Activated naive CD4-positive, alpha-beta T cell treated with Interleukin-2 at 50 U/mL for 16 hours (primary cell): ENCODE measurements around the gene PRKD2.
A peak's percentile ranks its signal among the peaks of the same experiment; 100 is the strongest.

Source experiments
- DNase-seq: peaks from one replicate; pipeline ENCODE4 v3.0.0-alpha.2; 2020

PRKD2 gene

DNA sequence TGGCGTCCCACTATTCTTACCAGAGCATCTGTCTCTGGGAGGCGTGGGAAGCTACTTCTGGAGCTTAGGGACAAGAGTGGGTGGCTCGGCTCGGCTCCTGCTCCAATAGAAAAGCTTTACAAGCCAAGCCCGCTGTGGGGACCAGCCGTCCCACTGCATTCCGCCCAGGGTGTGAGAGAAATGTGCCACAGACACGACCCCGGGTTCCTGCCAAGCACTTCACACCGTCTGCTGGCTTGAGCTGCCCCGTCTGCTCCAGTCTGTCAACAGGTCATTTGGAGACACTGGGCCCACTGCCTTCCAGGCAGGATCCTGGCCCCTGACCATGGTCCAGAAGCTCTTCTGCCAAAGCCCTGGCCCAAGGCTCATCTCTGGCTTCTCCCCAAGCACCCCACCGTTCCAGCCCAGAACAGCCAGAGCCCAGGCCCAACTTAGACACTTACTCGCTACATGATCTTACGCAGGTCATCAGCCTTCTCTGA, 22.4 kb upstream of the PRKD2 start:
- no peak for DNase-seq

DNA sequence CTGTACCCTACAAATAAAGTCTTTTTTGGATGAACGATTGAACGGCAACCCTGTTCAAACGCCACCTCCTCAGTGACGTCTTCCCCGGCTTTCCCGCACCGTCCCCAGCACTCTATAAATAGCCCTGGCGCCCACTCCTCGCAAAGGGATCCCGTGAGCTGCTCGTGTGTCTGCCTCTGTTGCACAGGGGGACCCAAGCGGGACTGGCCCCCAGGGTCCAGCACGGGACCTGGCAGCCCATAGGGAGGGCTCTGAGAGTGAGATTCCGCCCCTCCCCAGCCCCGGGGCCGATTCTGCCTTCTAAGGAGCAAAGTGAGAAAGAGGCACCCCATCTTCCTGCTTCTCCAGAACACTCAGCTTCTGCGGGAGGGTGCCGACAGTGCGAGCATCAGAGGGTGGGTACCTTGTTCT, 20.9 kb upstream of the PRKD2 start:
- DNase-seq: no peak

DNA sequence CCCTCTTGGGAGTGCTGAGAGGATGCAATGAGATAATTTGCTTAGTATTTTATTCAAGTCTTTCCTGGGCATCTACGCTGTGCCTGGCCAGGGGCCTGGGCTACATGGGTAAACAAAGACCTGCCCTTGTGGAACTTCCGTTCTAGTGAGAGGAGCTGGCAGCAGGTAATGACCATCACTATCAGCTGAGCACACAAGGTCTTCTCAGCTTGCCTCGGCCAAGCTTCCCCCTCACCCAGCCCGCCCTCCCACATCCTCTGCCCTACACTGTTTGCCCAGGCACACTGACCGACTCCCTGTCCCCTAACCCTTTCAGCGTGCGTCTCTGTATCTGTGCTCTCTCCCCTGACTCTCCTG, 20.4 kb upstream of the PRKD2 start:
- DNase-seq: no peak

DNA sequence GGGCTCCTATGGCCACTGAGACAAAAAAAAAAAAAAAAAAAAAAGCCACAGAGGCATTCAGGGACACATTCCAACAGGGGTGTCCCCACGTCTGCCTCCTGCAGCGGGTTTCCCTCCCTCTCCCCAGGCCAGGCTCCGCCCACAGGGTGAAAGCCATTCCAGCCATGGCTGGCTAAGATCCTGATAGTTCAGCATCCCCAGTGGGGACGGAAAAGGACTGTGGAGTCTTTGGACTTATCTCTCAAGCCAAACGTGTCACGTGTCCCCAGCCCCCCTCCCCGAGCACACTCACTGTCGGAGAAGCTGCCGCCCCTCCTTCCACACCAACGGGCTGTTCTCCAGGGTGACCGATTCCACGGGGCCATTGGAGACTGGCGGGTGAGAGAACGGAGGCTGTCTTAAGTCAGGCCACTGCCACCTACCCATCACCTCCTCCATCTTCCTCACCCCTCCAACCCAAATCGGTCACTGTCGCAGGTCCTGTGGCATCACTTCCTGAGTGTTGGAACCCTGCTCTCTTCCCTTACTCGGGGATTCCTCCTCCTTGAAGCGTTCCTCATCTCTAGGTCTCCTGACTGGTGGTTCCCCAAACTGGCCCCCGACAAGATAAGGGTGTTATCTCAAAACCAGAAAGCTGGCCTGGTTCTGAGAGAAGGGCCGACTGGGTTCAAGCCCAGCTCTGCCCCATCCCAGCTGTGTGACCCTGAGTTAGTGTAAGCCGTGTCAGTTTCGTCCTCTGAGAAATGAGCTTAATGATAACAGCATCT, 19.8 kb upstream of the PRKD2 start:
- no peak for DNase-seq

DNA sequence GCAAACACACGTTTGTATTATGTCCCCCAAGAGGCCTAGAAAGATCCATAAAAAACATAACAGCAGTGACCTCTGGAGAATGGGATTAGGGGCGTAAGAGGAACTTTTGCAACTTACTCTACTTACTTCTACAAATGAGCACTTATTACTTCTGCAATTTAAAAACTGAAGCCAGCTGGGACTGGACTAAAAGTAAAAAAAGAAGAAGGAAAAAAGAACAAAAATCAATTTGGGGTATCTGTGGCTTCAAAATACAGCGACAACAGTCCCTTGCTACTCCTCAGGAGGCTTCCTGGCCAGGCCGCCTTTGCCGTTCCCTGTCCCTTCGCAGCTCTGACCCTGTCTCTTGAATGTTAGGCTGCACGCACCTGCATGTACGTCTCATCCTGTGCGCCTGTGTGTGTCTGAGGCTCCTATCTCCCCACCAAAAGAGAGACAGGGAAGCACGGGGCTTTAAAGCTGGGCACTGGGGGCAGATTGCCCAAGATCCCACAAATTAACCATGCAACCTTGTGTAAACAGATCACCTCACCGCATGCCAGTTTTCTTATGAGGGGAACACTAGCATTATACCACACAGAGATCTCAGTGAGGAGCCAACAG, 16.9 kb upstream of the PRKD2 start:
- DNase-seq: no peak

DNA sequence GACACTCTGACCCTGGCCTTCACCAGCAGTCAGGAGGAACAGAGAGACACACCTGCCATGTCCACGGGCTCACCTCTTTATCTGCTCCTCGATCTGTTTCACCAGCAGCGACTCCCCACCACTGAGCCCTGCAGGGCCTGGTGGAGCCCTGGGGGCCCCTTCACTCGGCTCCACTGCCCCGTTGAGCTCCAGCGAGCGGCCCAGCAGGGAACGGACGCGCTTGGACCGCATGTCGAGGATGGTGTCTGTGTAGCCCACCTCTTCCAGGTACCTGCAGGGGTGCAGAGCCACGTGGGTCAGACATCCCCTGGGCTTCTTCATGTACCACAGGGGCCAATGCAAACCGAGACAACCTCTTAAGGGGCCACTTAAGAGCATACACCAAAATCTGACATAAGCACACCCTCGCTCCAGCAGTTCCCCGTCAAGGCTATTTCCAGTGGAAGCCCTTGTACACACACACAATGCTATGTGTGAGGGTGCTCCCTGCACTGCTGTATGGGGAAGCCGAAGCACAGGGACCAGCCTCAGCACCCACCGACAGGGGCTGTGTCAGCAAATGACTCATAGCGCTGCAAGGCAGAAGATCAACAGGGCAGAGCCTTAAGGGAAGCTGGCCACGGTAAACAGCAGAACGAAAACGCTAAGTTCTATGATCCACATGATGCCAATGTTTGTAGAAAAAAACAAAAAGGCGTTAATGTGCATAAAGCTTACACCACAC, 16.2 kb upstream of the PRKD2 start:
- no peak for DNase-seq

DNA sequence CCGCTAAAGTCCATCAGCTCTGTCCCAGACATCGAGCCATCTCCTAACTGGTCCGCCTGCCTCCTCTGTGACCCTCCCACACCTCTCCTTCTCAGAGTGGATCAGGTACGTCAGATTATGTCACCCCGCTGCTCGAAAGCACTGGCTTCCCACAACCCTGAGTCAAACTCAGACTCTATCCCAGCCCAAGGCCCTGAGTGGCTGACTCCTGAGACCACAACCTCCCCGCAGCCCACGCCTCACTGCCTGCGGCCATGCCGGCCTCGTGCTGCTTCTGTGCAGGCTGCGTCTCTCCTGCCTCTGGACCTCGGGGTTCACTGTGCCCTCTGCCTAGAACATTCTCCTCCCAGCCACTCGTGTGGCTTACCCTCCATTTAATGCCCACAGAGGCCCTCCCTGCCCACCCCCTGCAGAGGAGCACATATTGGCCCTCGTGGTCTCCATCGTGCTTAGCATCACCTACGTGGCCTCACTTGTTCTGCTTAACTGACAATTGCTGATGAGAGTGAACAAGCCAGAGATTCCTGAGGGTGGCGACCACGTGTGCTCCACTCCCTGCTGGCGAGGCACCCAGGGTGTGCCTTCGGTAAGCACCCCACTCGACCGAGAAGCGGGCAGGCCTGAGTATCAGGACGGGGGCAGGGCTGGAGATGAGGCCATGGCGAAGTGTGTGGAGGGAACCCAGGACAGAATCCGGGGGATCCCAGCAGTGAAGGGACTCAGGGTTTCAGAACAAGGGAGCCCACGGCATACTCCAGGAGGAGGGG, 15.4 kb upstream of the PRKD2 start:
- DNase-seq: no peak

DNA sequence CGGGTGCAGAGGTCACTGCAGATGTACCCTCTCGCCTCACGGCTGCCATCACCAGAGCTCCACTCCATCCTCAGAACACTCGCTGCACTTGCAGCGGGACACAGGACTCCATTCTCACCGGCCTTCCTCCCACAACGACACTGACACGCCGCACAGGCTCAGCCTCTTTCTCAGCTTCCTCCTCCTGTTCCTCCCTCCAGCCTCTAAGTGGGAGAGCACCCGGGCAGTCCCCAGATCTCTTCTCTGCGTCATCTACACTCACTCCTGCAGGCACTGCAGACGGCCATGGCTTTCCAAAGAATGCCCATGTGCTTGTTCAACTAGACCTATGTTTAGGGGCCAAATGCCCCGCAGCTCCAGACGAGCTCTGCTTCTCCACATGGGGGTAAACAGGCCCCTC, 14.7 kb upstream of the PRKD2 start:
- no peak for DNase-seq

DNA sequence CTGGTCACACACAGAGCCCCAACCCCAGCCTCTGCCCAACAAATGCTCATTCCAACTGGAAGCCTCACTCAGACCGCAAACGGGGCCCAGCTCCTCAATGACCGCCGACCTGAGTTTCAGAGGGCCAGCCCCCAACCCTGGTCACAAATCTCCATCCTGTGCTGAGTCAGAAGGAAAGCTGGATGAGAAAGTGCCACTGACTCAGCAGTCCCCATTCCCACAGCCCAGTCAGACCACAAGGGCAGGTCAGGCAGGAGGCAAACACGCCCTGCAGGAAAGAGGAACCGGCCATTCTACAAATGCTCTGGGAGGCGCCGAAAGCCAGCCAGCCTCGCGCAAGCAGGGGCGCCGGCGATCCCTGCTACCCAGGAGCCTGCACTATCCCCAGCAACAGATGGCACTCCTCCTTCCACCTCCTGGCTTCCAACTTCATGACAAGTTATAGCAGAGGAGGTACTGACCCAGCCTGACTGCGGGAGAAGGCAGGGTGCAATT, 14.1 kb upstream of the PRKD2 start:
- DNase-seq: no peak

DNA sequence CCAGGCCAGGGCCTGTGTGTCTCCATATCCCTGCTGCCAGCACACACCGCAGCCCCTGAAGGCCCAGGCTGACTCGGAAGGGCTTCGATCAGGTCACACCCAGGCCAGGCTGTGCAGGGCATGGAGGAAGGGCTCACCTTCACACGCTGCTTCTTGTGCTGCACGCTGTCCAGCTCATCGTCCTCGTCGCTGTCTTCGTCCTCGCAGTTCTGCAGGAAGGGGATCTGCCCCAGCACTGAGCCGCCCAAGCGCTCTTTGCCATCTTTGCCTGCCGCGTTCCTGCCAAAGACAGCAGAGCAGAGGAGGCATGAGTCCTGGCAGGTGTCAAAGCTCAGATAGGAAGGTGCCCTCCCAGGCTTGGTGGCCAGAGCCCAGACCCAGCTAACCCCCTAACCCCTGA, 13.7 kb upstream of the PRKD2 start:
- DNase-seq: no peak

DNA sequence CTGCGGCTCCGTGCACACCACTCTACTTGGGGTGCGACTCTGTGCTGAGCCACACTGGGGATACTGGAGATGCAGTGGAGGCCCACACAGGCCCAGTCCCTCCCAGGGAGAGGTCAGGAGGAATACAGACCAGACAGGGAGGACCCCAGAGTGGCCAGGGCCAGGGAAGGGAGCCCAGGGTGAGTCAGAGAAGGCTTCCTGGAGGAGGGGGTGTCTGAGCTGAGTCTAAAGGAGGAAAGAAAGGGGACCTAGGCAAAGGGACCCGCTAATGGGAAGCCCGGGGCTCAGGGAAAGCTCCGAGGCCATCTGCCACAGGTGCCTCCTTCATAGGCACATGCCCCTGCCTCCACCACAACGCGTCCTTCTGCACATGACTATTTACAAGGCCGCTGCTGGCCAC, 13.3 kb upstream of the PRKD2 start:
- no peak for DNase-seq

DNA sequence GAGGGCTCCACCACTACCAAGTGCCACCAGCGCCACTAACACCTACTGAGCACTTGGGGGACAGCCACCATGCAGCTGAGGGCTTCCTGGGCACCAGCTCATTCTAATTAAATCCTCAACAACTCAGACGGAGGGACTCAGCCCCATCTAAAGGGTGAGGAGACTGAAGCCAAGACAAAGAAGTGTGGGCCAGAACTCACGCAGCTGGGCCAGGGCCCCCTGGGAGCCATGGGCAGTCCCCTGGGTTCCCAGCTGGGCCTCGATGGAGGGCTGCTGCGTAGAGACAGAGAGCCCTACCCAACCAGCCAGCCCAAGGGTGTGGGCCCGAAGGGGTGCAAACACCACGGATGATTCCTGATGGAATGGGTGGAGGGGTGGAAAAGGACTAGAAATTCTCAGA, 12.8 kb upstream of the PRKD2 start:
- no peak for DNase-seq

DNA sequence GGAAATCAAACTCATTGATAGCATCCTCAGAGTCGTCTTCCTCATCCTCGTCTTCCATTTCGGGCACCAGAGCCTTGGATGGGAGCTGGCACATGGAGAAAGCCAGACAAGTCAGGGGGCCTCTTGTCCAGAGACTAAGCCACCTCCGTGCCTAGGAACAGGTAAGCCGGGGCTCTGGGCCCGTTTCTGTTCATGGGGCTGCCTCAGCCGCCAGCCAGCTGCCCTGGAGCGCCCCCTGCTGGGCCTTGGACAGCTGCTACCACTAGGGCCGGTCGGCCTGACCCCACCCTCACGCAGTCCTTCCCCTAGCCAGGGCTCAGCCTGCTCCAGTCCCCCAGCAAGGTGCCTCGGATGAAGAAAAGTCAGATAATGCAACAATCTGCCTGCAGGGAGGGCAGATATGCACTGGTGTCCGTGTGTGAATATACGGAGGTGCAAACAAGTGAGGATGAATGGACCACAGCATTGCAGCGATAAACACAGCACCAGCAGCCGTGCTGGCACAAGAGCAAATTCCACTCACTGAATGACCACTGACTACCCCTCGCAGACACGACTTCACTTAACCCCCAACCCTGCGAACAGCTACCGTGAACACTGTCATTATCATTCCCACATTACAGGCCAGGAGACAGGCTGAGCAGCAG, 11.9 kb upstream of the PRKD2 start:
- peak; percentile 82 for DNase-seq

DNA sequence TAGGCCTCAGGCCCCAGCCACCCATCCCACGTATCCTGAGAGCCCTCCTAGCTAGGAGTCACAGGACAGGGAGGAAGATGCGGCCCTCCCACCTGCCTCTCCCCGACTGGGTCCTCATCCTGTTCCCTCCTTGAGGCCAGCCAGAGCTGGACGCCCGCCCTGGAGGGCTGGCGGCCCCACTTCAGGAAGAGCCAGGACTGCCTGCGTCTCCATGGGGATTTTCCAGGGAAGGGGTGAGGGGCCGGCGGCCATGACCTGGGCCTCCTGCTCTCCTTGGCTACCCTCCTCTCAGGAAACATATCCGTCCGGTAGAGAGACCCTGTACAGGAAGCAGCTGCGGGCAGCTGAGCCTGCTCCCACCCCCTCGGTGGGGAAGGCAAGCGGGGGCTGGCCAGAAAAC, 11.3 kb upstream of the PRKD2 start:
- DNase-seq: no peak

DNA sequence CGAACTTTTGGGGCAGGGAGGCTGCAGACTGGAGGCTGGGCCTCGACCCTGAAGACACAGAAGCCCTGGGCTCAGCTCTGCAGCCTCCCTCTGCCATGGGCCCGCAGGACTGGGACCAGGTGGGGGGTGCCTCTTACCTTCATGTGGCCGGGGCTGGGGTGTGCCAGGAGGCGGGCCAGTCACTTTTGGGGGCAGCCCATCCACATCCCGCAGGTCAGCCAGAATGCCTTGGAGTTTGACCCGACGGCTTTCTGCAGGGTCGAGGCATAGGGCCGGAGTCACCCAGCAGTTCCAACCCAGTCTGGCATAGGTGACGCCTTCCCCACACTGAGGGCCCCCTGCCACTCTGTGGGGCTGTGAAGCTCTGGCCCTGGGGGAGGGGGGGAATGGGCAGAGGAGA, 10.8 kb upstream of the PRKD2 start:
- DNase-seq: no peak

DNA sequence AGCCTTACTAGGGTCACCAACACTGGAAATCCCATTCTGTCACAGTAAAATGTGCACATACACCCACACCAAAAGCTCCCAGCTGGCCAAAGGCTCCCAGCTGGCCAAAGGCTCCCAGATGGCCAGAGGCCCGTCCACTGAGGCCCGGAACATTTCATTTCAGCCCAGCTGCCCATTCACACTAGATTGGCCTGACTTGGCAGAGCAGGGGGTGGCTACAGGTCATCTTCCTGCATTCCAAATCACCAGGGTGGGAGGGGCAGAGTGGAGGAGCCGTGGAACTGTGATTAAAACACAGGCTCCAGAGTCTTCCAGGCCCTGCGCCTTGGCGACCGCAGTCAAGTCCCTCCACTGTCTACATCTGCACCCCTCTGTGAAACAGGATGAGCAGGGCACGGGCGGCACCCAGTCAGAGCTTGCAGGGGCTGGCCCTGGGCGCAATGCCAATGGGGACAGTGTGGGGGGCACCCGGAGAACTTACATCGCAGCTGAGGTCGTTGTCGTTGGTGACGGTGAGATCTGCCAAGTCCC, 10.1 kb upstream of the PRKD2 start:
- no peak for DNase-seq

DNA sequence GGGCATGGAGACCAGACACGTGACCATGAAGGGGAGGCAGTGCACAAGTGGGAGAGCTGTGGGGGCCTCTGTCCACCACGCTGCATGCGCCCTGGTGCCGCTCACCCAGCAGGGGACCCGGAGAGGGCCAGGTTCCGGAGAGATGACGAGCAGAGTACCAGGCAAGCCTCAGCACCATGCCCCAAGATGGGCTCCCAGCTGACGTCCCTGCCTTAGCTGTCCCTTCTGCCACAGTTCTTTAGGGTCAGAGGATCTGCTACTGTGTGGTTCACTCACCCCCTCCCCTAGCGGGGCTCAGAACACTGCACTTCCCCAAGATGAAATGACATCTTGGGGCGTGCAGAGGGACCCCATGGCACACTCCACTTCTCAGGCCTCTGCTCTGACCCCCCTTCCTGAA, 9.6 kb upstream of the PRKD2 start:
- DNase-seq: no peak

DNA sequence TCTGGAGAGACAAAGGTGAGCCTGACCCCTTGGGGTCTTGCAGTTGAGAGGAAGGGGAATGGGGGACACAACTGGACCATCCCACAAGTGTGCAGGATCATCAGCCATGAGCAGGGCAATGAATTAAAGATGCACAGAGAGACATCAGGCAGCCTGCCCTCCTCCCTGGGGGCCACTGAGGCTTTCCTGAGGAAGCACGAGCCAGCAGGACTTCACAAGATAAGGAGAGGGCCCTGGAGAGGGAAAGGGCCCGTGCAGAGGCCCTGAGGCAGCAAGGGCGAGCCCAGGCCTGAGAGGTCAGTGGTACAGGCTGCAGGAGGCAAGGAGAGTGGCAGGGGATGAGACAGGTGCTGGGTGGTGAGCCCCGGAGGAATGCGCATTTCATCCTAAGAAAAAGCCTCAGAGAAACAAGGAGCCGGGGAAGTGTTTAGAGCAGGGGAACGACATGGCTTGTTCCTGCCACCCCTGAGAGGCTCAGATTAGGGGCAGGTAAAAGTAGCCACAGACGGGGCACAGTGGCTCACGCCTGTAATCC, 9.0 kb upstream of the PRKD2 start:
- DNase-seq: no peak

DNA sequence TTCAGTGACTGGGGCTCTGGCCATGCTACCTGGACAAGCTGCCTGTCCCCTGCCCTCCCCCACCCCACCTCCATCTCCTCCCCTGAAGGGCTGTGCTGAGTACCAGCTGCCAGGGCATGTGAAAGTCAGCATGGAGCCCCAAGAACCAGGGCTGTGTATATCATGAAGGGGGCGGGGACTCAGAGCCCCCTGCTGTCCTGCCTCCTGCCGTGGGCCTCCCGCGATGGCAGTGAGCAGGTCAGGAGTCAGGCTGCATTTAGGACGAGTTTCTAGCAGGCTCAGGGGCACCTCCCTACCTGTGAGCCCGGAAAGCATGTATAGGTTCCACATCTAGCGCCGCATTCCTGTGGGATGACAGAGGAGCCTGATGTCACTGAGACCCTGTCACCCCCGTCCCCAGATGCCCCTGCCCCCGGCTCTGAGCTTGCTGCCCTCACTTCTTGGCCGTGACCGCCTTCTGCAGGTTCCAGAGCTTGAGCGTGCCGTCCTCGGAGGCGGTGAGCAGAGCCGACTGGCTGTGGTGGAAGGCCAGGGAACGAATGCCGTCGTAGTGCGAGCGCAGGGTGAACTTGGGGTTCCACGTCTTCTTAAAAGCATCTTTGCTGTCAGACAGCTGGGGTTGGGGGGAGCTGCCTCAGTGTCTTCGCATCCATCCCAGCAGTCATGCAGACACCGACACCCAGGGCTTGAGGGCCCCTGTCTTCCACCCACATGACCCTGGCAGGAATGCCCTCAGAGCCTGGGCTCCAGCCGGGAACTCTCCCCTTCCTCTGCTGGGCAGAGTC, 8.3 kb upstream of the PRKD2 start:
- no peak for DNase-seq

DNA sequence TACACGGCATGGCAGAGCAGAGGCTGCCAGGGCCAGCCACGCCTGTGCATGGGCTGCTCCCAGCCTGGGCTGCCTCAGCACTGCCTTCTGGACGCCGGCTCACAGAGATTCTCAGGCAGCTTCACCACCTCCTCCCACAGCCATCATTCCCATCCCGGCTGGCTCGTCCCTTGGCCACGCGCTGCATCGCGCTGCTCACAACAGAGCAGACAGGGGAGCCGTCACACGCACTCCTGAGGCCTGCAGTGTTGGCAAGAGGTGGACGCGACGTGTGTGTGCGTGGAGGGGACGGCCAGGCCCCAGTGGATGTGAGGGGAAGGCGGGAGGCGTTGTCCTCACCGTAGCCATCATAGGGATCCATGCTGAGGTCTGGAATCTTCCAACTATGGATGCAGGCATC, 7.6 kb upstream of the PRKD2 start:
- no peak for DNase-seq

DNA sequence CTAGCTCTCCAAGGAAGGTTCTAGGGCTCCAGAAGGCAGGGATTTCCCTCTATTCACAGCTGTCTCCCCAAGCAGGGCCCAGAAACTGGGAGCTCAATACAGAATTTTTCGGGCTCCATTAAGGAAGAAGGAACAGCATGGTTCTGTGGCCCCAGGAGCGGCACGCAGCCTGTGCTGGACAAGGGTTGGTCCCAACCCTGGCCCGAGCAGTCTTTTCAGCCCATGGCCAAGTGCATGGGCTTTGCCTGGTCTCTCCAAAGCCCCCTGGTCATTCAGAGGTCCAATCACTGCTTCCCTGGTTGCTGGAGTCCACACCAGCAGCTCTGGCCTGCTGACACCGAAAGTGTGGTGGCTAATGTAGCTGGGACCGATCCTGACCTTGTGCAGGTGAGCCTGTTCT, 6.6 kb upstream of the PRKD2 start:
- no peak for DNase-seq
